Fibroblast of skin of back (primary cell): Measurements from ENCODE around the gene TGM2.
A peak's percentile ranks its signal among the peaks of the same experiment; 100 is the strongest.

Experiments used
- DNase-seq: peaks from one replicate; pipeline ENCODE4 v3.0.0-alpha.2; 2013

Gene TGM2

DNA sequence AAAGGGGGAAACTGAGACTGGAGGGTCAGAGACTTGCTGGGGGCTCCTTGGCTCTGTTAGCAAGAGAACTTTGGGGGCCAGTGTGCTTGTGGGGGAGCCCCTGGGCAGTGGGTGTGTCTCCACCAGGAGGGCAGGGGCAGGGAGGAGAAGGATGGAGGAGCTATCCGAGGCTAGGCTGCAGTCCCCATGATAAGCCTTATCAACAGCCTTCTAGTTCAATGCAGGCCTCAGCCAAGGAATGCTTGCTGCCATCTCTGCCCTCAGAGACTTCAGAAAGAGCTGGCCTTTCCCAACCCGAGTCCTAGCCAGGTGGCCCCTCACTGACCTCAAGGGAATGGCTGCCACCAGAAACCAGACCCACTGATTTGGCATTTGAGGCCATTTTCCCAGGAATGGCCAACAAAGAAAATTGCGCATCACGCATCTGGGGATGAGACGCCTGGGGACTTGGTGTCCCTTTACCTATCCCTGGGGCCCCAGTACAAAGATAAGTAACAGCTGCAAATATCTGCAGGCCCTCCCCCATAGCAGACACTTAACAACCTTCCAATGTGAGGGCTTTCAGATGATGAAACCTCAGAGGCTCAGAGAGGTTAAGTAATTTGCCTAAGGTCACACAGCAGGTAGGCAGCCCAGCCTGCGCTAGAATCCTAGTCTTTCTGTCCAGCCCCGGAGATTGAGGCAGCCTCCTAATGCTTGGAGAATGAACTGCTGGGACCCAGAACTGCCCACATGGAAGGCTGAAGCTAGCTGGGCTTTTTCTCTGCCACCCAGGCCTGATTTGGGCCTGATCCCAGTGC, 4.9 kb downstream of the TGM2 start:
- no peak for DNase-seq

DNA sequence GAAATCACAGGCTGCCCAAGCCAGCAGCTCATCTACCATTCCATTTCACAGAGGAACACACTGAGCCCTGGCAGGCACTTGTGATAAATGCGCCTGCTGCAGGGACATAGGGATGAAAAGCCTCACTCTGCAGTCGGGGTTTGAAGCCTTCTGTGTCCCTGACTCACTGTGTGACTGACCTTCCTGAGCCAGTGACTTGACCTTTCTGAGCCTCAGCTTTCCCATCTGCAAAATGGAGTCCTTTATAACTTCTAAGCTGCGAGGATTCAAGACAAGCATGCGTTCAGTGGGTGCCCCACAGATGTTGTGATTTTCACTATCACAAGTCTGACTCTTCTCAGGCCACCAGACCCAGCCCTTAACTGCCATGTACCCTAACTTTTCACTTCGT, 5.5 kb downstream of the TGM2 start:
- DNase-seq: no peak

DNA sequence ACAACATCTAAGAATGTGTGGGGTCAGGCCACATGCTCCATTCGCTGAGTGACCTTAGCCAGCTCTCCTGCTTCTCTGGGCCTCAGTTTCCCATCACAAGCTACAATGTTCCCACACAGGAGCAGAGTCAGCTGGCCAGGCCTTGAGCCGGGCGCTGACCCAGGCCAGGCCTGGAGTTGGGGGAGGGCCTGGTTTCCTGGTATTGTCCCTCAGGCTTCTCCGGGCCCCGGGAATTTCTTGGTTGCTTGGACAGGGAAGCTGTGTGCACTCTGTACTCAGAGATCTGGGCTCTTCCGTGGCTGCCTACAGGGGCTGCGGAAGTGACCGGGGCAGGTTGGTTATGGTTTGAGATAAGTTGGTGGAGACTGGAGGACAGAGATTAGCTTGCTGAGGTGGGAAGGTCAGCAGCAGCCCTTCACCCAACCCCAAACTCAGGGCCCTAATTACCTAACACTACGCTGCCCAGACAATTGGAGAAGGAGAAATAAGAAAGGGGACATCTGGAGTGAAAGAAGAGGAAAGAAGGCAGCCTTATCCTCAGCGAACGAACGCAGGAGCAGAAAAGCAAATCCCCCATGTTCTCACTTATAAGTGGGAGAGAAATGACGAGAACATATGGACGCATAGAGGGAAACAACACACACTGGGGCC, 6.2 kb downstream of the TGM2 start:
- DNase-seq: no peak

DNA sequence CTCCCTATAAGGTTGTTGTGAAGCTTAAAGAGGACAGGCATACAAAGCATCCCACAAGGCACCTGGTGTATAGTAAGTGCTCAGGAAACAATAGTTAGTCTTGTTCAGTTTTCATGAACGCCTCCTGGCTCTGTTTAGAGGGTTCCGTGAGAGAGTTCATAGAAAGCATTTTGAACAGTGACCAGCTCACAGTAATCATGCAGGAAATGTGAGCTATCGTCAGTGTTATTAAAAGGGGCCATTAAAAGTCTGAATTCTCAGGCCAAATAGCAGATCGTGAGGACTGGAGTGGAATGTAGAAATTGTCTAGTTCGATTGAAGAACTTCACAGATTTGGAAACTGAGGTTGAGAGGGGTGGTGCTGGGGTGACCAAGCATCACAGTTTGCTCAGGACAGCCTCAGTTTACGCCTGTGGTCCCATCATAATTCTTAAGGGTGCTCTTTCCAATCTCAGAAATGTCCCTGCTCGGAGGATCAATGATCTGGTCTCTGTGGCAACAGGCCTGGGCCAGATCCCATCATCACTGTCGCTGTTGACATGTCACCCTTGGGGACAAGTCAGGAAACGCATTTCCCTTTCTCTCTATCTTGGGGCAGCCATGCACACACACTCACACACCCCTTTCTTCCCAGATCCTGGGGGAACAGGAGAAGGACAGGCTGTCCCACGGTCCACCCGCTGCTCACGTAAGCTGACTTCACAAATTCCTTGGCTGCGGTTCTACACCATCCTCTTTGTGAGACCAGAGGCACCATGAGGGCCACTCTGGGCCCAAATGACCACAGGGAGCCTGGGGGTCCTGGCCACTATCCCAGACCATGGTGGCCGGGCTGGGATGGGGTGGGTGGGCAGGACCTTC, 7.2 kb downstream of the TGM2 start:
- no peak for DNase-seq

DNA sequence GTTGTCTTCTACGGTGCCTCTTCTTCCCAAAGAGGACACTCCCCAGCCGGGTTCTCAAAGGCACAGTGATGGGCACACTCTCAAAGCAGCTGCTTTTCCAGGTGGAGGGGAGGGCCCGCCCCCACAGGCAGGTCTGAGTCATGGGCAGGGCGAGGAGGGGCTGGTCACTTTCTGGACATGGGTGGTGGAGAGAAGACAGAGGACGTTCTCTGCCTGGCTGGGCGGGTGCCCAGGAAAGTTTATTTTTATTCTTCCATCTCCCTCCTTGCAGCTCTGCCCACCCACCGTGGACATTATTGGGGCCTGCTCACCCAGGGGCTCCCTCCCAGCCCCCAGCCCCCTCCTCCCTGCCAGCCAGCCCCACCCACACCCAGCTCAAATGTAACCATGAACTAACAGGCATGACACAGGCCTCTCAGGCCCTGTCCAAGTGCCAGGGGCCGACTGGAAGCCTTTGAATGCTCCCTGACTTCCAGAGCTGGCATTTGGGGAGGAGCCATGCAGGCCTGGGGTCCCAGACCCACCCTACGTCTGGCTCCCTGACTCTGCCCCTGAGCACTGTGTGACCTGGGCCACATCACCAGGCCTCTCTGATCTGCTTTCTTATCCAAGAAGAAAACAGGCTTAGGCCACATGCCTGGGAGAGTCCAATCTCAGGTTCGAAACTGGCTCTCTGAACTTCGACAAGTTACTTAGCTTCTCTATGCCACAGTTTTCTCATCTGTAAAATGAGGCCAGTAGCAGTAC, 8.0 kb downstream of the TGM2 start:
- DNase-seq: no peak

DNA sequence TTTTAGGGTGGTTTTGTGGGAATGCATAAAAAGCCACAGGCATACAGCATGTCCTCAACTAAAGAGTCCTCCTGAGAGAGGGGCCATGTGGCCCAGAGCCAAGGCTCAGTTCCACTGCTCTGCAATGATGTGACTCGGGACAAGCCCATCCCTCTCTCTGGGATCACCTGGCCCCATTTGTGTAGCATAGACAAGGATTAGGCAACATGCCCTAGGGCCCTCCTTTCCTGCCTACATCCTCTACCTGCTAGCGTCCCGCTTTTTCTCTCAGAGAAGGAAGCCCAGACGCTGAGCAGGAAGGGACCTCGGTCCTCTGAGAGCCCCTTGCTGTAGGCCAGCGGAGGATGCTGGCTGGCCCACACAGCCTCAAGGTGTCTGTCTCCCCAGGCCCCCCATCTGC, 8.8 kb downstream of the TGM2 start:
- no peak for DNase-seq

DNA sequence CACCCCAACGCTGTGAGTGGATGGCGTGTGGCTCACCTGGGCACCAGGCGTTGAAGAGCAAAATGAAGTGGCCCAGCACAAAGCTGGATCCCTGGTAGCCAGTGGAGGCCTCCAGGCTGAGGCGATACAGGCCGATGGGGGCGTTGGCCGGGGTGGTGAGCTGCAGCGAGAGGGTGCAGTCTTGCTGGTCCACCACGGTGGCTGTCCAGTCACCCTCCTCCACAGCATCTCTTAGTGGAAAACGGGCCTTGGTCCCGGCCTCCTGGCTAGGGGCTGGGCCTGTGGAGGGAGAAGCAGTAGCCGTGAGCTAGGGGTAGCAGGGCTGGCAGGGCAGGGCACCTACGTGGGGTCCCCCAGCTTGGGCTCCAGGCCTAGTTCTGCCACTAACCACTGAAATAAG, 9.3 kb downstream of the TGM2 start:
- DNase-seq: no peak

DNA sequence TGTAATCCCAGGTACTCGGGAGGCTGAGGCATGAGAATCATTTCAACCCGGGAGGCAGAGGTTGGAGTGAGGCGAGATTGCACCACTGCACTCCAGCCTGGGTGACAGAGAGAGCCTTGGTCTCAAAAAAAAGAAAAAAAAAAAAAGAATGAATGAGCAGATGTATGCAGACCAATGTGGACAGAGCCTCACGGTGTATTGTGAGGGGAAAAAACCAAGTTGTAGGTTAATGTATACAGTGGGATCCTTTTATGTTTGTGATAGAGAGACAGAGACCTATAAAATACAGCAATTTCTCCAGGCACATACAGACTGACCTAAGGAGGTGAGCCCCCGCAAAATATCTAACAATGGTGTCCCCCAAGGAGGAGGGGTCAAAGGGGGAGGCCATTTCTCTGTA, 11.7 kb downstream of the TGM2 start:
- no peak for DNase-seq

DNA sequence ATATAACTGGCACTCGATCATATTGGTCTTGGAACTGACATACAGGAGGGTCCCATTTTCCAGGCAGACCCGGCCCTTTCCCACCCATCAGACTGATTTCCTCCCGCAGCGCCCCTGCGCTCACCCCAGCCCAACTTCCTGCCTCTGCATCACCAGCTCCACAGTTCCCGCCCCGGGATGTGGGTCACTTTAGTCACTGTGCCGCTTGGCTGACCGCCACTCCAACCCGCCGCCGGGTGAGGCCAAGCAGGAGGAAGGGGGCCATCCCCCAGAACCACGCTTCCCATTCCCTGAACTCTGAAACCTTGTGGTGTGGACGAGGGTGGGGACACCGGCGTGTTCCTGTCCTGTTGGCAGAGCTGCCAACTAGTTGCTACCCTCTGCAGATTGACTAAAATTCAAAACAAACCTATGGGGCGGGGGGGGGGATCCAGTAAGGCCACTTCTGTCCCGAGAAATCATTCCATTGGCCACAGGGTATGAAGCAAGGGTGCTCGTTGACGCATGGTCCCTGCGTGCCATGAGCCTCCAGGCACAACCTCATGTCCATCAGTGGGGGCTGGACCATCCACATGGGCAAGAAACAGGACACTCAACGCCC, 12.3 kb downstream of the TGM2 start:
- DNase-seq: peak; percentile 67

DNA sequence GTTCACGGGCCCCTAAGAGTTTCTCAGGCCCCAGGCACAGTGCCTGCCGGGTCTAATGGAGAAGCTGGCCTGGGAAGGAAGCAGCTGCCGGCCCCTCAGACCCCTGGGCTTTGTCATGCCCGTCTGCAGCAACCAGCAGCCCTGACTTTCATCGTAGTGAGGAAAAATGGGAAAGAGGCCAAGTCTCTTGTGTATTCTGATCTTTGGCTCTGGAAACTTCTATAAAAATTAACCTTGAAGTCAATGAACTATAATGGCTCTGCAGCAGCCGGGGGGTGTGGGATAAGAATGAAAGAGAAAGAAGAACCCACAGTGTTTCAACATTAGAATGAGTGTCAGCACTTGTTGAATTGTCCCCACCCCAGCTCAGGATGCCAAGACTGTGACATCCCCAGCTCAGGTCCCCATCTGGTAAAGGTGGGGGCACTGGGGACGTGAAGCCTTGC, 12.9 kb downstream of the TGM2 start:
- DNase-seq: peak; percentile 19

DNA sequence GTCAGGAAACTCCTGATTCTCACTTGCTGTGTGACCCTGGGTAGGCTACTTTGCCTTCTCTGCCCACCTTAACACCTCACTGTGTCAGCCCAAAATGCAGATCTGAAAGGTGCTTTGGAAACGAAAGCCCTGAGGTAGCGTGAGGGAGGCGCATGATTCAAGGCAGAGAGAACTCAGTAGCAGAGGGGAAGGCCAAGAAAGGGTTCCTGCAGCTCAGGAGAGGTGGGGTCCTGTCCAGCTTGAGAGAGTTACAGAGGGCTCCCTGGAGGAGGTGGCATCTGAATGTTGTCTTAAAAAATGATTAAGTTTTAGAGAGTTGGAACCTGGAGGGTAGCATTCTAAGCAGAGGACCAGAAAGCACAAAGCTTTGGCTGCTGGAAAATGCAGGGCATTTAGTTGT, 13.6 kb downstream of the TGM2 start:
- no peak for DNase-seq

DNA sequence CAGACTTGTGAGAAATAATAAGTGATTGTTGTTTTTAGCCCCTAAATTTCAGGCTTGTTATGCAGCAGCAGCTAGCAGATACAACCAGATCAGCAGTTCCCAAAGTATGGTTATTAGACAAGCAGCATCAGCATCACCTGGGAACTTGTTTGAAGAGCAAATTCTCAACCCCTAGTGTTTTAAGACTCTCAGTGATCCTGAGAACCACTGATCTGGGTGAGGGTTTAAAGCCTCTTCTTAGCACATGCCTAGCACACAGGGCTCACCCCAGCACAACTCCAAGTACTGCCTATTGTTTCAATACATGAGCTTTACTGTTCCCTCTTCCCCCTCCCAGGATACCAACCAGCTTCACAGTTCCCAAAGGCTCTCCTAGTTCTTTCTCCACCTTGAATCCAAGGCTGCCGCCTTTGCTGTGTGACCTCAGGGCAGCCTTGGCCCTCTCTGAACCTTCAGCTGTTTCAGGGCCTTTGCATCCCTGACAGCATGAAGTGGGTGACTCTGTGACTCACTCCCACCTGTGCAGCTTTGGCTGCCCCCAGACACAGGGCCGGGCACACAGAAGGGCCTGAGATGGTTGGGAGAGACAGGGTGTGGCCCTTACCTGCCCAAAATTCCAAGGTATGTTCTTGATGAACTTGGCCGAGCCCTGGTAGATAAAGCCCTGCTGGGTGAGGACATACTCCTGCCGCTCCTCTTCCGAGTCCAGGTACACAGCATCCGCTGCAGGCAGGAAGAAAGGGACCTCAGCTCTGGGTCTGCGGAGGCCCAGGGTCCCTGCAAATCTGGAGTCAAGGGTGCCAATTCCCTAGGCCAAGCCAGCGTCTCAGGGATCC, 14.5 kb downstream of the TGM2 start:
- DNase-seq: no peak

DNA sequence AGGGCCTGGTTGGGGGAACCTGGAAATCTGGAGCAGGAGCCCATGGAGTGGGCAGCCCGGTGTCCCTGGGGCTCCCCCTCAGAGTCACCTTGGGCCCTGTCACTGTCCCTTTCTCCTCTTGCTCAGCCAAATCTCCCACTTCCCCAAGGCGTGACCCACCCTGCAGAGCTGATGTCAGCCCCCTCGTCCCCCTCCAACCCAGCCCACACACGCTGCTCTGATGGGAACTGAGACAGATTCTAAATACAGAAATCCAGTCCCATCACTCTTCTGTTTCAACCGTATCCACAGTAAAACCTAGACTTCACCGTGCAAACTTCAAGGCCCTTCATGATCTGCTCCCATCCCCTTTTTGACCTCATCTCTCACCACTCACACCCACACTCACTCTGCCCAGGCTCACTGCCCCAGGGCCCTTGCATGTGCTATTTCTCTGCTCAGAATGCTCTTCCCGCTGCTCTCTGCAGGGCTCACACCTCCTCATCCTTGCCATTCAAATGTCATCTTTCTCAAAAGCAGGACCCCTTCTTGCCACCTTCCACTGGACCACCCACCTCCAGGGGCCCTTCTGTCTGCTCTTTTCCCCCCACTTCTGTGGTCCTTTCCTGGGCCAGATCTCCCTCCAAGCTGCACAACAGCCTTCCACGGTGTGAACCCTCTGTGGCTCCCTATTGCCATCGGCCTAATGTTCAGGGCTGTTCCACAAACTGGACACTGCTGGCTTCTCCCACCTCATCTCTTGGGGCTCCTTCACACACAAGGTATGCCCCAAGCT, 16.6 kb downstream of the TGM2 start:
- no peak for DNase-seq

DNA sequence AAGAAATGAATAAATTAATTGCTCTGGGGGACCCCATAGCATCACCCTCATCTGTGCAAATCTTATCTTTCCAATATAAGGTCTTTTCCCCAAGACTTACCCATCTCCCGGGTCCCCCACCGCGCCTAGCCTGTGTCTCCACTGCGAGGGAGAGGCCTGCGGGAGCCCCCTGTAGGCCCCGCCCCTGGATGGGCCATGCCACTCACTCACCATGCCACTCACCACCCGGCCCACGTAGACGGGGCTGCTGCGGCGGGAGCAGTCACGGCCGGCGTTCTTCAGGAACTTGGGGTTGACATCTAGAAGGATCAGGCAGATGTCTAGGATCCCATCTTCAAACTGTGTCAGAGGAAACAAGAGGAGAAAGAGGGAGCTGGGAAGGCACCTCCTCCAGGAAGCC, 17.3 kb downstream of the TGM2 start:
- no peak for DNase-seq

DNA sequence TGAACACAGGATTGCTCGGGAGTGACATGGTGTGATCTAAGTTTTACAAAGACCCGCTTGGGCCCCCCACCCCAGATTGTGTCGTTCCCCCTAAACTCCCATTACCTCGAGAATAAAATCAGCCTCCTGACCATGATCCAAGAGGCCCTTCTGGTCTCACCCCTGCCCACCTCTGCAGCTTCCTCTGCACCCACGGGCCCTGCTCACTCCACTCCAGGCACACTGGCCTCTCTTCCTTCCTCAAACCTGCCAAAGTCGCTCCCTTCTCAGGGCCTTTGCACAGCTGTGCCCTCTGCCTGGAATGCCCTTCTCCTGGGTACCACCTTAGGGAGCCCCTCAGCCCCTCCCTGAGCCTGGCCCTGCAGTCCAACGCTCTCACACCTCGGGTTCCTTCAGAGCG, 17.9 kb downstream of the TGM2 start:
- no peak for DNase-seq

DNA sequence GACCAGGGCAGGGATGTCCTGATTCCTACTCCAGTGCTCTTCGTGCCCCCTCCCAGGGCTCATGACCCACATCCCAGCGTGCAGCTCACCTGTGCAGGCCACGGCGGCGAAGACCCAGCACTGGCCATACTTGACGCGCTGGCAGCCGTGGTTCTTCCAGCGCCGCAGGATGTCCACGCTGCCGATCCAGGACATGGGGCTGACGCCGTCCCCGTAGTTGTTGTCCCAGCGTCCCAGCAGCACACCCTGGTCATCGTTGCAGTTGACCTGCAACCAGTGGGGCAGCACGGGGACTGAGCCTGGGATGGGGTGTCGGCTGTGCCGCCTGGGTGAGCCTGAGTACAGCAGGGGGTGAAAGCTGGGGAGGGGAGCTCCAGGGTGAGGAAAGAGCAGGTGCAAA, 18.4 kb downstream of the TGM2 start:
- DNase-seq: no peak

DNA sequence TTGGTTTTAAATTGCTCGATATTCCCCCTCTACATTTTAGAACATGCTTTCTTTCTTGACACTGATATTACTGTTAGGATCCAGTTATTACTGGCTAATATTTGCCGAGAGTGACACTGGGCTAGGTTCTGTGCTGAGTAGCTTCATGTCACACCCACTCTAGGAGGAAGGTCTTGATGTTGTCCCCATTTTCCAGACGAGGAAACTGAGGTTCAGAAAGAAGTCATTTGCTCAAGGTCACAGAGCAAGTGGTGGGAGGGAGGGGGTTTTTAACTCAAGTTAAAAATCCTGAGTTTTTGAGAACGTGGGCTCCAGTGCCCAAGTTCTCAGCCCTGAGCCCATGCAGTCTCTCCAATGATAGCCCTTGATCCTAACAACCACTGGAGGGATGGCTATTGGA, 18.9 kb downstream of the TGM2 start:
- no peak for DNase-seq

DNA sequence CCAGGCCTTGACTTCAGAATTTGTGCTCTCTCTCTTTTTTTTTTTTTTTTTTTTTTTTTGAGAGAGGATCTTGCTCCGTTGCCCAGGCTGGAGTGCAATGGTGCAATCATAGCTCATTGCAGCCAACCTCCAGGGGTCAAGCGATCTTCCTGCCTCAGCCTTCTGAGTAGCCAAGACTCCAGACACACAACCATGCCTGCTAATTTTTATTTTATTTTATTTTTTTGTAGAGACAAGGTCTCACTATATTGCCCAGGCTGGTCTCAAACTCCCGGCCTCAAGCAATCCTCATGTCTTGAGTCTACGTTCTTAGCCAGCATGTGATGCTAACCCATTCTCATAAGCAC, 19.4 kb downstream of the TGM2 start:
- no peak for DNase-seq

DNA sequence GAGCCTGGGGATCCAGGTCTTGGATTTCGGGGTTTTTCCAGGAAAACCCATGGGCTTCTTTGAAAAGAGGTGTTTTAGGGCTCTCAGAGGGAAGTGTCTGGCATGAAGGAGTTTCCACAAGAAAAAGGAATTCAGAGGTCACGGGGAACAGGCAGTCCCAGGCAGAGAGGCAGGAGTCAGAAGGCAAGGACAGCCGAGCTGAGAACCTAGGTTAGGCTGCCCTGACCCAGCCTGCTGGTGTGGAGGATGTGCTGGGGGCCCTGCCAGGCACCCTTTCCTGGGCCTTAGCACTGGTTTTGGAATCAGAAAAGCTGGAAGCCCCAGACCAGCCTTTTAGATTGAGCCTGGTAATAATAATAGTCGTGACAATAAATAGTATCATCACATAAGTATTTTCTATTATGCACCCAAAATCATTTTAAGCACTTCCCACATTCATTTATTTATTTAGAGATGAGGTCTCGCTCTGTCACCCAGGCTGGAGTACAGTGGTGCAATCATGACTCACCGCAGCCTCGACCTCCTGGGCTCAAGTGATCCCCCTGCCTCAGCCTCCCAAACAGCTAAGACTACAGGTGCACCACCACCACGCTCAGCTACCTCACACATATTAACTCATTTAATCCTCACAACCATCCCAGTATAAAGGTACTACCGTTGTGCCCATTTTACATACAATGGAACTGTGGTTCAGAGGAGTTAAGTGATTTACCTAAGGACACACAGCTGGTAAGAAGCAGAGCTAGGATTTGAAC, 19.9 kb downstream of the TGM2 start:
- DNase-seq: peak; percentile 85

DNA sequence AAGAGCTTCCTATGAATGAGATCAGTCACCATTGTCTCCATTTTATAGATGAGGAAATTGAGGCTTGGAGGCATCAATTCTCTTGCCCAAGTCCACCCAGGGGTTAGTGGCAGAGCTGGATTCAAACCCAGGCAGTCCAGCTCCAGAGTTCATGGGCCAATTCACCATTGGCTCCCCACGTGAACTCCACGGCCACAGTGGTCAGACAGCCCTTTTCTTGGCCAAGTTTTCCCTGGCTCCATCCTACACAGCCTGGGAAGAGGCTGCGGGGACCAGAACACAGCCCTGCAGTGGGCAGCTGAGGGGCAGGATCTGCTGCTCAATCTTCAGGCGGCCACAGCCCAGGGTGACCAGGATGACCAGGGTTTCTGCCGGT, 20.5 kb downstream of the TGM2 start:
- DNase-seq: no peak
